NCI-H2171 treated with DMSO at 0.1 percent for 48 hours (cell line): ENCODE results near the gene ZSCAN20.
A peak's percentile ranks its signal among the peaks of the same experiment; 100 is the strongest.
"Not testable (repeated sequence)": the region's sequence is repeated elsewhere in the genome, so short reads cannot be mapped to it uniquely, and the experiment has no call there.

Experiments used
- DNase-seq: peaks from one replicate; lab custom pipeline; 2025; lab: John Stamatoyannopoulos, UW

ZSCAN20 gene

GRCh38 chr1:33488624-33489023 lies 16.2 kb downstream of the ZSCAN20 start:
- DNase-seq, result no peak

GRCh38 chr1:33494929-33495328 lies 22.5 kb downstream of the ZSCAN20 start:
- no peak for DNase-seq

- no peak for DNase-seq
These were observed 25.0 kb downstream of the ZSCAN20 start for GRCh38 chr1:33497410-33497809.

GRCh38 chr1:33500547-33500946 lies 28.1 kb downstream of the ZSCAN20 start:
- no peak for DNase-seq

- no peak for DNase-seq
These were observed 28.9 kb downstream of the ZSCAN20 start for GRCh38 chr1:33501309-33501708.

- DNase-seq, result no peak
These were observed 29.3 kb downstream of the ZSCAN20 start for GRCh38 chr1:33501774-33502173.

GRCh38 chr1:33502726-33503125 lies 30.3 kb downstream of the ZSCAN20 start:
- no peak for DNase-seq

- DNase-seq, result no peak
These were observed 31.1 kb downstream of the ZSCAN20 start for GRCh38 chr1:33503506-33503905.

GRCh38 chr1:33507661-33508060 lies 35.2 kb downstream of the ZSCAN20 start:
- DNase-seq, result no peak

GRCh38 chr1:33508151-33508550 lies 35.7 kb downstream of the ZSCAN20 start:
- no peak for DNase-seq

- DNase-seq, result not testable (repeated sequence)
These were observed 36.8 kb downstream of the ZSCAN20 start for GRCh38 chr1:33509276-33509675.

GRCh38 chr1:33512226-33513011 lies 40.0 kb downstream of the ZSCAN20 start:
- DNase-seq, result no peak

- no peak for DNase-seq
These were observed 42.7 kb downstream of the ZSCAN20 start for GRCh38 chr1:33515112-33515511.

GRCh38 chr1:33515607-33516006 lies 43.2 kb downstream of the ZSCAN20 start:
- no peak for DNase-seq

GRCh38 chr1:33516428-33516827 lies 44.0 kb downstream of the ZSCAN20 start:
- DNase-seq, result peak; percentile 4

- no peak for DNase-seq
These were observed 44.6 kb downstream of the ZSCAN20 start for GRCh38 chr1:33516891-33517567.

GRCh38 chr1:33517596-33518250 lies 45.3 kb downstream of the ZSCAN20 start:
- DNase-seq, result peak; percentile 54

- DNase-seq, result no peak
These were observed 46.9 kb downstream of the ZSCAN20 start for GRCh38 chr1:33519240-33519884.

GRCh38 chr1:33524586-33524985 lies 52.1 kb downstream of the ZSCAN20 start:
- no peak for DNase-seq

GRCh38 chr1:33527934-33528333 lies 55.5 kb downstream of the ZSCAN20 start:
- no peak for DNase-seq

GRCh38 chr1:33529957-33530356 lies 57.5 kb downstream of the ZSCAN20 start:
- DNase-seq, result no peak

GRCh38 chr1:33532250-33532649 lies 59.8 kb downstream of the ZSCAN20 start:
- peak; percentile 49 for DNase-seq
